SK-N-SH (cell line): ENCODE data around the gene PHYKPL. TPM values are rescaled to one million over a fixed set of nuclear protein-coding genes. Genes with fewer than 3 reads are reported as not detected.

ENCODE experiments used
- CTCF ChIA-PET: fragments of 300-600, 350-600 bp; formaldehyde crosslinking; extraction: SDS; loops from one replicate; lab custom pipeline; 2021; lab: Yijun Ruan, JAX
- POLR2A ChIA-PET: fragments of 350-600 bp; sonication (Branson Sonifier 250); formaldehyde crosslinking; extraction: SDS; loops from one replicate; lab custom pipeline; 2020; ENCODE audit warnings: antibody characterized with exemption, inconsistent platforms; lab: Yijun Ruan, JAX
- DNase-seq: peaks from one replicate; pipeline ENCODE4 v3.0.0; 2012
- H2AFZ ChIP-seq: fragments of 200-600 bp; sonication (generic); 2 replicates; pipeline ENCODE4 v1.8.1; 2016; ENCODE audit warnings: antibody characterized with exemption, mild to moderate bottlenecking, low read depth
- H3F3A ChIP-seq: fragments of 200-600 bp; sonication (generic); replicated peaks from 2 replicates; pipeline ENCODE3; 2016; ENCODE audit warnings: antibody characterized with exemption, mild to moderate bottlenecking; ENCODE audit not compliant: insufficient read depth
- H3K27ac ChIP-seq, 2 experiments: fragments of 200-500 bp in 1 of 2; fragments of 200-600 bp in 1 of 2; sonication (Bioruptor generic) in 1 of 2; sonication (generic), shearing (Covaris generic) in 1 of 2; 2 replicates each; pipeline versions ENCODE4 v1.5.1 to v1.6.1; 2014 to 2016; ENCODE audit warnings: low read depth in 2 of 2, inconsistent platforms in 1 of 2, low read length in 1 of 2, mild to moderate bottlenecking in 1 of 2, mixed read lengths in 1 of 2
- H3K27me3 ChIP-seq: fragments of 200-600 bp; sonication (generic), shearing (Covaris generic); 2 replicates; pipeline ENCODE4 v1.6.1; 2016; ENCODE audit warnings: mixed run types; ENCODE audit not compliant: insufficient read depth
- H3K36me3 ChIP-seq, 2 experiments: fragments of 200-500 bp in 1 of 2; fragments of 200-600 bp in 1 of 2; sonication (Bioruptor generic) in 1 of 2; sonication (generic) in 1 of 2; replicated peaks in 1 of 2; 2 replicates each; pipeline versions ENCODE3 to v1.5.1; 2014 to 2016; ENCODE audit warnings: low read length in 1 of 2, mild to moderate bottlenecking in 1 of 2; ENCODE audit not compliant: insufficient read depth in 2 of 2, control insufficient read depth in 1 of 2
- H3K4me1 ChIP-seq, 2 experiments: fragments of 200-500 bp in 1 of 2; fragments of 200-600 bp in 1 of 2; sonication (Bioruptor generic) in 1 of 2; sonication (generic), shearing (Covaris generic) in 1 of 2; 2 replicates each; pipeline versions ENCODE4 v1.5.1 to v1.6.1; 2014 to 2016; ENCODE audit warnings: low read depth in 1 of 2, low read length in 1 of 2, mixed run types in 1 of 2; ENCODE audit not compliant: insufficient read depth in 2 of 2, control insufficient read depth in 1 of 2
- H3K4me2 ChIP-seq: fragments of 200-600 bp; sonication (generic), shearing (Covaris generic); 2 replicates; pipeline ENCODE4 v1.6.1; 2017; ENCODE audit warnings: mixed run types
- H3K4me3 ChIP-seq, 2 experiments: fragments of 200-500 bp in 1 of 2; fragments of 200-600 bp in 1 of 2; sonication (Bioruptor generic) in 1 of 2; sonication (generic), shearing (Covaris generic) in 1 of 2; 2 replicates each; pipeline versions ENCODE4 v1.5.1 to v1.8.1; 2014 to 2016; ENCODE audit warnings: low read depth in 2 of 2, inconsistent platforms in 1 of 2, low read length in 1 of 2, mild to moderate bottlenecking in 1 of 2, mixed read lengths in 1 of 2, moderate library complexity in 1 of 2
- H3K79me2 ChIP-seq: fragments of 200-600 bp; sonication (generic); 2 replicates; pipeline ENCODE4 v1.8.1; 2017; ENCODE audit warnings: mild to moderate bottlenecking; ENCODE audit not compliant: insufficient read depth
- H3K9ac ChIP-seq: fragments of 200-600 bp; sonication (generic); 2 replicates; pipeline ENCODE4 v1.6.1; 2017; ENCODE audit warnings: mixed run types
- H3K9me2 ChIP-seq: fragments of 200-600 bp; sonication (generic); 2 replicates; pipeline ENCODE4 v1.6.1; 2017; ENCODE audit warnings: mixed run types
- H3K9me3 ChIP-seq: fragments of 200-600 bp; sonication (generic); 2 replicates; pipeline ENCODE4 v1.6.1; 2017; ENCODE audit warnings: mixed run types, mild to moderate bottlenecking, moderate library complexity
- H4K20me1 ChIP-seq: fragments of 200-600 bp; sonication (generic); 2 replicates; pipeline ENCODE4 v1.6.1; 2017; ENCODE audit warnings: mild to moderate bottlenecking, mixed run types; ENCODE audit not compliant: insufficient read depth
- CHD2 ChIP-seq: fragments of 150-350 bp; IDR thresholded peaks from 2 replicates; pipeline ENCODE4 v1.6.1; 2018; ENCODE audit warnings: low read length; ENCODE audit not compliant: partially characterized antibody
- EZH2phosphoT487 ChIP-seq: fragments of 200-600 bp; sonication (generic); IDR thresholded peaks from 2 replicates; pipeline ENCODE4 v1.6.1; 2017; ENCODE audit warnings: low read depth, mixed run types, mild to moderate bottlenecking, antibody characterized with exemption, moderate library complexity, borderline replicate concordance
- FOSL2 ChIP-seq: IDR thresholded peaks from 2 replicates; pipeline ENCODE4 v1.4.0; 2012; ENCODE audit warnings: low read depth, mild to moderate bottlenecking, moderate library complexity, borderline replicate concordance
- FOXJ3 ChIP-seq: sonication (generic); formaldehyde crosslinking; IDR thresholded peaks from 2 replicates; pipeline ENCODE4 v1.5.1; 2020; ENCODE audit warnings: mild to moderate bottlenecking, missing genetic modification reagents
- FOXM1 ChIP-seq: IDR thresholded peaks from 2 replicates; pipeline ENCODE4 v1.4.0; 2012; ENCODE audit warnings: low read depth, mild to moderate bottlenecking
- IRF3 ChIP-seq: fragments of 150-350 bp; IDR thresholded peaks from 2 replicates; pipeline ENCODE4 v1.6.1; 2016; ENCODE audit warnings: mild to moderate bottlenecking, low read depth, low read length
- JUND ChIP-seq: IDR thresholded peaks from 2 replicates; pipeline ENCODE4 v1.4.0; 2012
- MEF2A ChIP-seq: IDR thresholded peaks from 2 replicates; pipeline ENCODE4 v1.4.0; 2012; ENCODE audit warnings: low read depth, borderline replicate concordance
- POLR2AphosphoS5 ChIP-seq: IDR thresholded peaks from 2 replicates; pipeline ENCODE4 v1.6.1; 2012; ENCODE audit warnings: low read depth, low read length
- RXRA ChIP-seq: IDR thresholded peaks from 2 replicates; pipeline ENCODE4 v1.4.0; 2012; ENCODE audit warnings: low read depth, mild to moderate bottlenecking, borderline replicate concordance
- SIN3A ChIP-seq: IDR thresholded peaks from 2 replicates; pipeline ENCODE4 v1.6.1; 2012; ENCODE audit warnings: low read depth, mild to moderate bottlenecking, low read length, moderate library complexity, borderline replicate concordance
- WGBS: methylation state at CpG from one replicate; pipeline ENCODE4 v1.1.6; 2017; ENCODE audit warnings: low lambda C conversion rate; 5-methylcytosine and 5-hydroxymethylcytosine counted together
- polyA plus RNA-seq, 3 experiments: library from polyadenylated mRNA; depleted of rRNA; stranded (reverse); fragments of >200 nt; gene quantifications; 2 replicates each; pipeline ENCODE4 v1.2.3, GENCODE V29; 2012
- TF ChIP-seq, protein P1 (sequence below): IDR thresholded peaks from 2 replicates; pipeline ENCODE4 v1.4.0; 2012; ENCODE audit warnings: low read depth, borderline replicate concordance
- TF ChIP-seq, protein P2 (sequence below): fragments of 200-600 bp; sonication (generic); IDR thresholded peaks from 2 replicates; pipeline ENCODE4 v1.6.1; 2017; ENCODE audit warnings: antibody characterized with exemption, mild to moderate bottlenecking, moderate library complexity

PHYKPL gene
- polyA plus RNA-seq, 1 of the 3 experiments (the other 2 are of a cell fraction): 46.8 TPM

DNA sequence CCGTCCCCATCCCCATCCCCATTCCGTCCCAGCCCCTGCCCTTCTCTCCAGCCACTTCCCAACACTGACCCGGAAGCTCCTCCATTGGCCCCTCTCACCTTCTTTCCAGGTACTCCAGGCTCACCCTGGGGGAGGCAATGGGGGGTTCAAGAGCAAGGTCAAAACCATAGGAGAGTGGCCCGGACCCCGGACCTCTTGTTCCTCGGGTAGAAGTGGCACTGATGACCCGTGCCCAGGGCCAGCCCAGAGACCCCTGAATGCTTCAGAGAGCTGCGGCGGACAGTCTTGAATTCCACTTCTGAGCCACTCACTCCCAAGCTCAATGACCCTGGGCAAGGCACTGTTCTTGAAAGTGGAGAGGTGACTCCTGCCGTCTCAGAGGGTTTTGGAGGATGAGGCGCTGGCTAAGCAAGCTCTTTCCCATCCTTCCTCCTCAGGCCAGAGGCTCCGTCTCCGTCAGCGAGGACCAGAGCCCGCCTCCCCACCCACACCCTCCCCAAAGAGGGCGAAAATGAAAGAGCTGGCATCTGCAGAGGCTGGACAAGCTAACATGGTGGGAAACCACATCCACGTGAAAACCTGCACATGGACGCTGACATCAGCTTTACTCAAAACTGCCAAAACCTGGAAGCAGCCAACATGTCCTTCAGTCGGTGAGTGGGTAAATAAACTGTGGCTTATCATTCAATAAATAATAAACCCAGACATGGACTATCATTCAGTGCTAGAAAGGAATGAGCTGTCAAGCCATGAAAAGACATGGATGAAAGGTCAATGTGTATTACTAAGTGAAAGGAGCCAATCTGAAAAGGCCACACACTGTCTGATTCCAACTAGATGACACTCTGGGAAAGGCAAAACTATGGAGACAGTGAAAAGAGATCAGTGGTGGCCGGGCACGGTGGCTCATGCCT is 27.3 kb upstream of the PHYKPL start:
- Histone ChIP-seq H4K20me1 (no peaks in the 10 kb centered on the region), H3K9me2 (no peaks in the 10 kb centered on the region), H3K79me2 (no peaks in the 10 kb centered on the region), H3K4me2 (no peak overlapping the region), H3K27ac (no peak overlapping the region), H3K4me3 (no peak overlapping the region), H3K27me3 (no peaks in the 10 kb centered on the region), H3F3A (no peaks in the 10 kb centered on the region), H2AFZ (no peak overlapping the region), H3K36me3 (no peaks in the 10 kb centered on the region), H3K9me3 (no peaks in the 10 kb centered on the region), H3K4me1 (no peaks in the 10 kb centered on the region), H3K9ac (no peak overlapping the region)
- CTCF ChIA-PET: interaction anchor here (1.2 to 1.7 kb wide), 2 partner anchors 16 to 20 kb away, joined by 3 to 7 read pairs; no protein-coding TSS in a partner anchor
- POLR2A ChIA-PET: no interaction called here
- TF ChIP-seq FOXM1 (no peak), FOXJ3 (CRISPR knock-in tag) (no peak)
- 68% methylated on average over 15 of the region's 21 CpGs for WGBS
- no peak for DNase-seq

- TF ChIP-seq, protein P1, sequence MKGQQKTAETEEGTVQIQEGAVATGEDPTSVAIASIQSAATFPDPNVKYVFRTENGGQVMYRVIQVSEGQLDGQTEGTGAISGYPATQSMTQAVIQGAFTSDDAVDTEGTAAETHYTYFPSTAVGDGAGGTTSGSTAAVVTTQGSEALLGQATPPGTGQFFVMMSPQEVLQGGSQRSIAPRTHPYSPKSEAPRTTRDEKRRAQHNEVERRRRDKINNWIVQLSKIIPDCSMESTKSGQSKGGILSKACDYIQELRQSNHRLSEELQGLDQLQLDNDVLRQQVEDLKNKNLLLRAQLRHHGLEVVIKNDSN: no peak
- TF ChIP-seq EZH2phosphoT487: no peak
- TF ChIP-seq POLR2AphosphoS5: no peak
- TF ChIP-seq, protein P2, sequence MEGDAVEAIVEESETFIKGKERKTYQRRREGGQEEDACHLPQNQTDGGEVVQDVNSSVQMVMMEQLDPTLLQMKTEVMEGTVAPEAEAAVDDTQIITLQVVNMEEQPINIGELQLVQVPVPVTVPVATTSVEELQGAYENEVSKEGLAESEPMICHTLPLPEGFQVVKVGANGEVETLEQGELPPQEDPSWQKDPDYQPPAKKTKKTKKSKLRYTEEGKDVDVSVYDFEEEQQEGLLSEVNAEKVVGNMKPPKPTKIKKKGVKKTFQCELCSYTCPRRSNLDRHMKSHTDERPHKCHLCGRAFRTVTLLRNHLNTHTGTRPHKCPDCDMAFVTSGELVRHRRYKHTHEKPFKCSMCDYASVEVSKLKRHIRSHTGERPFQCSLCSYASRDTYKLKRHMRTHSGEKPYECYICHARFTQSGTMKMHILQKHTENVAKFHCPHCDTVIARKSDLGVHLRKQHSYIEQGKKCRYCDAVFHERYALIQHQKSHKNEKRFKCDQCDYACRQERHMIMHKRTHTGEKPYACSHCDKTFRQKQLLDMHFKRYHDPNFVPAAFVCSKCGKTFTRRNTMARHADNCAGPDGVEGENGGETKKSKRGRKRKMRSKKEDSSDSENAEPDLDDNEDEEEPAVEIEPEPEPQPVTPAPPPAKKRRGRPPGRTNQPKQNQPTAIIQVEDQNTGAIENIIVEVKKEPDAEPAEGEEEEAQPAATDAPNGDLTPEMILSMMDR: no peak
- no peak for TF ChIP-seq JUND
- TF ChIP-seq CHD2: no peak
- no peak for TF ChIP-seq SIN3A
- no peak for TF ChIP-seq MEF2A
- TF ChIP-seq IRF3: no peak
- TF ChIP-seq RXRA: no peak
- no peak for TF ChIP-seq FOSL2
- no peaks in the 10 kb centered on the region for H4K20me1 ChIP-seq
- ChIA-PET POLR2A (interaction anchor here (0.9 kb wide), 1 partner anchor 9 kb away, joined by 3 read pairs; no protein-coding TSS in a partner anchor), CTCF (interaction anchor here (1.3 to 1.9 kb wide), 2 partner anchors 22 to 23 kb away, joined by 4 to 7 read pairs; no protein-coding TSS in a partner anchor)
- no peaks in the 10 kb centered on the region for H3K27me3 ChIP-seq
- H3K9ac ChIP-seq: no peak overlapping the region
- H3K9me2 ChIP-seq: no peaks in the 10 kb centered on the region
- no peaks in the 10 kb centered on the region for H3K9me3 ChIP-seq
- no peak for DNase-seq
- no peak overlapping the region for H3K4me3 ChIP-seq
- 61% methylated on average over 4 of the region's 4 CpGs for WGBS
- no peaks in the 10 kb centered on the region for H3K4me1 ChIP-seq
- H2AFZ ChIP-seq: no peak overlapping the region
- no peaks in the 10 kb centered on the region for H3F3A ChIP-seq
- H3K4me2 ChIP-seq: no peak overlapping the region
- no peaks in the 10 kb centered on the region for H3K79me2 ChIP-seq
- H3K36me3 ChIP-seq: no peaks in the 10 kb centered on the region
- H3K27ac ChIP-seq: no peak overlapping the region
These were observed 25.0 kb upstream of the PHYKPL start for GRCh38 chr5:178257650-178258049.
